AG09309 (cell line): ENCODE results near the gene SNAPC2.

Source experiments
- DNase-seq: peaks from one replicate; pipeline ENCODE4 v3.0.0-alpha.2; 2010; ENCODE audit warnings: low read depth
- H3K4me3 ChIP-seq: 2 replicates; pipeline ENCODE4 v1.5.1; 2011; ENCODE audit warnings: mild to moderate bottlenecking, low read depth, low read length, moderate library complexity; ENCODE audit not compliant: control insufficient read depth
- CTCF ChIP-seq: IDR thresholded peaks from 2 replicates; pipeline ENCODE4 v1.5.1; 2011; ENCODE audit warnings: mild to moderate bottlenecking, low read depth, low read length, inconsistent platforms; ENCODE audit not compliant: insufficient read depth, control insufficient read depth; ENCODE audit errors: missing control alignments

Gene SNAPC2

GRCh38 chr19:7894612-7895309 lies 25.4 kb upstream of the SNAPC2 start:
- no peak for DNase-seq
- no peak overlapping the region for H3K4me3 ChIP-seq
- TF ChIP-seq CTCF, result no peak

GRCh38 chr19:7895565-7895964 lies 24.6 kb upstream of the SNAPC2 start:
- TF ChIP-seq CTCF, result no peak
- DNase-seq, result no peak
- no peak overlapping the region for H3K4me3 ChIP-seq

- H3K4me3 ChIP-seq, result no peak overlapping the region
- no peak for TF ChIP-seq CTCF
- DNase-seq, result no peak
Observed at GRCh38 chr19:7897292-7897691, 22.8 kb upstream of the SNAPC2 start.

GRCh38 chr19:7898967-7899366 lies 21.2 kb upstream of the SNAPC2 start:
- TF ChIP-seq CTCF, result no peak
- no peak for DNase-seq
- H3K4me3 ChIP-seq, result no peak overlapping the region

- DNase-seq, result no peak
- TF ChIP-seq CTCF, result no peak
- no peak overlapping the region for H3K4me3 ChIP-seq
Observed at GRCh38 chr19:7899751-7900378, 20.3 kb upstream of the SNAPC2 start.

- TF ChIP-seq CTCF, result no peak
- DNase-seq, result no peak
- no peak overlapping the region for H3K4me3 ChIP-seq
Observed at GRCh38 chr19:7900401-7900870, 19.7 kb upstream of the SNAPC2 start.
